ENCODE results near the gene PCDH15.

GRCh38 chr10:54708021-54708420 is 93.0 kb downstream of the PCDH15 start:
- TF ChIP-seq CTCF (IDR thresholded peaks at IDR 0.05) (no peak), EP300 (IDR thresholded peaks at IDR 0.05) (no peak)
